HTR-8/SVneo (cell line): ENCODE results near the gene KIAA0930.
"Not testable (repeated sequence)": the region's sequence is repeated elsewhere in the genome, so short reads cannot be mapped to it uniquely, and the experiment has no call there.

Source experiments
- DNase-seq: peaks from one replicate; pipeline ENCODE4 v3.0.0; 2011; ENCODE audit warnings: low spot score, mixed read lengths; ENCODE audit not compliant: insufficient read length
- FAIRE-seq: peaks from 2 replicates; lab custom pipeline; 2011; peaks lifted over from hg19 to GRCh38; lab: Jason Lieb, UNC

The KIAA0930 gene

DNA sequence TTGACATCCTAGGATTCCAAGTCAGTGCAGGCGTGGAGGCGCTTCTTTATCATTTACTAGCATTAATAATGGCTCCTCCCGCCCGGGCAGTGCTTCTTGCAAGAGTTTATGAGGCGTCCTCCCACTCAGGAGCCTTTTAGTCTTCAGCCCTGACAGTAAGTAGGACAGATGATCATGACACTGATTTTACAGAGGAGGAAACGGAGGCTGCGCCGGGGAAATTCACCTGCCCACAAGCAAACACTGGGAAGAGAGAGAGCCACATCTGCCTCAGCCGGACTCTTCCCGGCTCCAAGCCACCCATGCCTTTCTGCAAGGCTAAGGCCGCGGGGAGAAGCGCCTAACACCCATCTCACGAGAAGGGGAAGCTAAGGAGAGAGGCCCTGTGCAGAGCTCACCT lies 35.9 kb downstream of the KIAA0930 start:
- DNase-seq, result no peak
- no peak for FAIRE-seq

DNA sequence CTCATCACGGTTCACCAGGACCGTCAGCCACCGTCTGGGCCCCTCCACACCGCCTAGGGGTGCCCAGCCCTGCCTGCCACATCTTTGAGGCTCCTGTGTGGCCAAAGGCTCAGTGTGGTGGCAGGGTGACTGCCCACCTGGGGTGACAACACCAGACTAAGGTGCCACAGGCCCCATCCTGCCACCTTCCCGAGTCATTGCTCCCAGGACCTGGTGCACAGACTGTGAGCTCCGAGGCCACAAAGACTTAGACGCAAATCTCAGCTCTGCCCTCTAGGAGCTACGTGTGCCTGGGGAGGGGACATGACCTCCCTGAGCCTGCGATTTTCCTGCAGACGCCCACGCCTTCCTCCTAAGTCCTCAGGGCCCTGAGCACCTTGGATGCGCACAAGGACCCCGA lies 36.5 kb downstream of the KIAA0930 start:
- DNase-seq, result no peak
- no peak for FAIRE-seq

DNA sequence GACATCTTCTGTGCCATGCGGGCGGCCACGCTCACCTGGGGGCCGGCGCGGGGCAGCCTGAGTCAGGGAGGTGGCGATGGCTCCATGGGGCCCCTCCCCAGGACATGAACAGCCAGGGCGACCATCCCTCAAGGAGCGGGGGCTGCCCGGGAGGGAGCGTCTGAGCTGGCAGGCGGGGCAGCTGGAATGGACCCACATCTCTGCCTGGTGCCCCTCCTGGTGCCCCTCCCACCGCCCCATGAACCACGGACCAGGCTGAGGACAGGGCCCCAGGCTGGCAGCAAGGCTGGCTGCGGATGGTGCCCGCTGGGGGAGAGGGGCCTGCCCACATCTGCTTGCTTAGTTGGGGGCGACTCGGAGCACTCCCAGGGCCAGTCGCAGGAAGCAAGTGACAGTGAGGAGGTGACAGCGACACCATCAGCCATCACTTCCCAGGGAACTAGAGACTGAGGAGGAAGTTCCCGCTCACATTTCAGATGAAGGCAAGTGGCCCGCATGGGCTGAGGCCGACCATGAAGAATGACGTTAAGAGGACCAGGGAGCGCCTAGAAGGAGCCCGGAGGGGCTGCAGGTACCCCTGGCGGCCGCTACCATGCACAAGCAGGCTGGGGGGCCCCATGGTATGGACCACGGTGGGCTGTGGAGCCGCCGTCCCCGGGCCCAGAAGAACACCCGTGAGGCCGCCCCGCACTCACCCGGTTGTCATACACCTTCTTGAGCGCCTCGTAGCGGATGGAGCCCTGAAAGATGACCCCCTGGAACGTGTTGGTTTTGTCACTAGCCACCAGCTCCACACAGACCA lies 37.3 kb downstream of the KIAA0930 start:
- DNase-seq (no peak), FAIRE-seq (no peak)

GRCh38 chr22:45202333-45203149 lies 38.2 kb downstream of the KIAA0930 start:
- FAIRE-seq (no peak), DNase-seq (no peak)

DNA sequence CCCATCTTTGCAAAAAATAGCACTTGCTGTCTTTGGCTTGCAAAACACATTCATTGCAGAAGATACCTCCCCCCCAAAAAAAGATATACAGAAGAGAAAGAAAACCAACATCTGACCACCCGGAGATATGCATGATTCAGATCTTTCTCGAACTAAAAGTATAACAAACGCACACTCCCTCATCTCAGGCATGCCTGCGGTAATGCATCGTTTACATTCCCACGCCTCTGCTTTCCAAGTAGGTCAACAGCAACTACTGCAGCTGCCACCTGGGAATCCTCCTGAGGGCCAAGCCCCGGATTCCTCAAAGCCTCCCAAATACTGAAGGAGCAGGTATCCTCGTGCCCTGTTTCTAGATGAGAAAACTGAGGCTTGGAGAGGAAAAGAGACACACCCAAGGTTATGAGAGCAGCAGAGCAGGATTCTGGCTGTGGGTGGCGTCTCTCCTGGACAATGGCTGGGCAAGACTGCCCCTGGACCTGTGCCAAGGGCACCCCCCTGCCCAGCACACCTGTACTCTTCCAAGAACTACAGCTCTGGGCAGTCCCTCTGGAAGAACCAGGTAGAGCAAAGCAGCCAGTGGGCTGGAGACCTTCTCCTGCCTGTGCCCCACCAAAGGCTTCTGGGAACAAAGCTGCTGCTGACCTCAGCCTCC lies 38.9 kb downstream of the KIAA0930 start:
- DNase-seq, result no peak
- no peak for FAIRE-seq

DNA sequence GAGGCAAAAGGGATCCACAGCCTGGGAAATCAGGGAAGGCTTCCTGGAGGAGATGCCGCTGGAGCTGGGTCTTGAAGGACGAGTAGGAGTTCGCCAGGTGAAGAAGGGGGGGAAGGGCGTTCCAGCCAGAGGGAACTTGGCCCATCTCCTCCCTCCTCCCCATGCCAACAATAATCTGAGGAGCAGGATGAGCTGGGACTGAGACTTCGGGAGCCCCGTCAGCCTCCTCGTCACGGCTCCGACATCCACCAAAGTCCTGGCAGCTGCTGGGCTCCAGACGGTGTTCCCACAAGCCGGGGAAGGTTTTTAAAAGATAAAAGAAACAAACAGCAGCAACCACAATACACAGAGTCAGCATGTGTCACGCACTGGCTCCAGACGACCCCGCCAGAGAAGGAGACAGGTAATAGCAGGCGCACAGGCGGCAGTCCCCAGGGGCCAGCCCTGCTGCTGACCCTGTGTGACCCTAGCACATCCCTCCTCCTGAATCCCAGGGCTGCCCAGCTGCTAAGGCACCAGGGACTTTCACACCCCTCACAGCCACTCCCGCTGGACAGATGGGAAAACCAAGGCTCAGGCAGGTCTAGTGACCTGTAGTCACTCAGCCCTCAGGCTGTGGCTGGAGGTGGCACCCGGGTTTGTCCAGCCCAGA lies 39.7 kb downstream of the KIAA0930 start:
- no peak for DNase-seq
- FAIRE-seq, result no peak

GRCh38 chr22:45200230-45200629 lies 40.5 kb downstream of the KIAA0930 start:
- DNase-seq (no peak), FAIRE-seq (no peak)

GRCh38 chr22:45199723-45200122 lies 41.0 kb downstream of the KIAA0930 start:
- DNase-seq, result no peak
- no peak for FAIRE-seq

DNA sequence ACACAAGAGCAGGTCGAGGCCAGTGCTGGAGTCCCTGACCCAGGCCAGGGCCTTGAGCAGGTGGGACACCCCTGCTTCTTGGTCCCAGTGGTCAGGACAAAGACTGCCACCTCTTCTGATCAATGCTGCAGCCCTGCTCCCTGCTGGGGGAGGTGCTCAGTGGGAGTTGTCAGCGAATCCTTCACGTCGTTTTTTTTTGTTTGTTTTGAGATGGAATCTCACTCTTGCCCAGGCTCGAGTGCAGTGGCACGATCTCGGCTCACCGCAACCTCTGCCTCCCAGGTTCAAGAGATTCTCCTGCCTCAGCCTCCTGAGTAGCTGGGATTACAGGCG lies 42.3 kb downstream of the KIAA0930 start:
- DNase-seq, result no peak
- no peak for FAIRE-seq

DNA sequence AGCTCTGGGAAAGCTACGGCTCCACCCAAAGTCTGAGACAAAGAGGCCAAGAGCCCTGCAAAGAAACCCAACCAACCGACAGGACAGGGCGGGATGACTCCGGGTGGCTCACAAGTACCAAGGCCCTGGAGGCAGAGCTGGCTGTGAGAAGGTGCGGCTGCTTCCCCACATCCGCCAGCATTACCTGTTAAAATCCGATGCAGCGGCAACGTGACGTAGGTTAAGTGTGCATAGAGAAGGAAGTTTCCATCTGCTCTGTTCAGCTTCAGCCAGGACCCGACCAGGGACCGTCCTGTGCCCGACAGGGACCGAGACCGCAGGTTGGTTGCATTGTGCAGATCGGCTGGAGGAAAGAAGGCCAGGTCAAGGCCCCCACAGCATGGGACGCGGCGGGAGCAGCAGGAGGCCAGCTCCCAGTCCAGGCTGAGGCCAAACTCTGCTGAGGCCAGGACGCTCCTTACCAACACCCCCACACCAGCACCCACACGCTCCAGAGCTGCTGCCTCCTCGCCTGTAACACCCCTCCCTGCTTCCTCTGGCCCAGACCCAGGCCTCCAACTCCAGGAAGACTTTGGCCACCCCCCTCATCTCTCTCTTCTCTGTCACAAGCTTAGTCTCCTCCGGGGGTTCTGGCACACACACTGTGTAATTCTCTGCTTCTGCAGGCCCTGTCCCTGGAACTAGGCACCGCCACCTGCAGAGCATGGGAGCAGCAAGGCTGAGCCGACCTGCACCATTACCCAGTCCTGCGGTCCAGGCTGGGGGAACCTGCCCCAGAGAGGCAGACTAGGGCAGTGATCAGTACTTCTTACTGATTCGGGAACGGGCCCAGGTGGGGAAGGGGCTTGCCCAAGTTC lies 42.9 kb downstream of the KIAA0930 start:
- no peak for FAIRE-seq
- no peak for DNase-seq

- no peak for DNase-seq
- FAIRE-seq, result no peak
Observed at GRCh38 chr22:45196926-45197605, 43.6 kb downstream of the KIAA0930 start.

DNA sequence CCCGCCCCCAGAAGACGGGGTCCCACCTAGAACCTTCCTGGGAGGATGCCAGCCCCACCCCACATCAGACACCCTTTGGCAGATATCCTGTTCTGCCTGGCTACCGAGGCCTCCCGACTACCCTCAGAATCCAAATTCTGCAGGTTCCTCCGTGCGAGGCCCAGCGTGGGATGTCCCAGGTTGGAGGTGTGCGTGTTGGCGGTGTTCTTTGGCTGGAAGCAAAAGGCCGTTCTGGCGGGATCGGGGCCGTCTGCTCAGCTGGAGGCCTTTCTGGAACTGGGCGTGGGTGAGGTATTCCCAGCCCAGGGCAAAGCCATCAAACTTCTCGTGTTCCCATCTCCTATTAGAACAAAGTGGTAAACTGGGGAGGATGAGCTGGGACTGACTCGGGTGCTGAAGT lies 44.4 kb downstream of the KIAA0930 start:
- FAIRE-seq (no peak), DNase-seq (no peak)

DNA sequence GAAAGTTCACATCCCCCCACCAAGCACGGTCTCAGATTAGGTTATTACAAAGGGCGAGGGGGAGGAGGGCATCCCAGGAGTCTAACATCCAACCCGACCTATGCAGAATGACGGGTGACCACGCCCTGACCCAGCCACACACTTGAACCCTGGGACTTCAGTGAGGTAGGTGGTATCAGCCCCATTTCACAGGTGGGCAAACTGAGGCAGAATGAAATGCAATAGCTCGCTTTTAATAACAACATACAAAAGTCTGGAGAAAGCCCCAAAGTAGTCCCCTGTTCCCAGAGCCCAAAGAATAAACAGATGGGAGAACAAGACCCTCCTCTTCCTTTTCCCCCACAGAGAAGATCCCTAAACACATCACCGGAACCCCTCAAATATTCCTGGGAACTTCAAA lies 45.1 kb downstream of the KIAA0930 start:
- FAIRE-seq (no peak), DNase-seq (no peak)

DNA sequence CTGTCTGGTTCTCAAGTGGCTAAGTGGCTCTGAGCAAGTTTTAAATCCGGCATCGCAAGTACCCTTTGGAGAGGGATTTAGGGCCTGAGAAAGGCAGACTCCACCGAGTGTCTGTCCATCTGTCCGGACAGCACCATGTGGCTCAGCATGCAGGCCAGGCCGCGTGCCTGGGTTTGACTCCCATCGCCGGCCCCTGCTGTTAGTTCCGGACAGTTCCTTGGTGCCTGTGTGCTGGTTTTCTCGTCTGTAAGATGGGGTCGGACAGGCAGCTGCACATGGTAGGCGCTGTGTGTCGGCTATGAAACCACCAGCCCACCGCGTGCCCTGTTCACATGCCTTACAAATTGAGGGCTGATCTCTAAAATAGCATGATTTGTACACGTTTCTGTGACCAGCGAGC lies 46.0 kb downstream of the KIAA0930 start:
- FAIRE-seq, result no peak
- no peak for DNase-seq

- FAIRE-seq (no peak), DNase-seq (no peak)
Observed at GRCh38 chr22:45192701-45193187, 48.0 kb downstream of the KIAA0930 start.

DNA sequence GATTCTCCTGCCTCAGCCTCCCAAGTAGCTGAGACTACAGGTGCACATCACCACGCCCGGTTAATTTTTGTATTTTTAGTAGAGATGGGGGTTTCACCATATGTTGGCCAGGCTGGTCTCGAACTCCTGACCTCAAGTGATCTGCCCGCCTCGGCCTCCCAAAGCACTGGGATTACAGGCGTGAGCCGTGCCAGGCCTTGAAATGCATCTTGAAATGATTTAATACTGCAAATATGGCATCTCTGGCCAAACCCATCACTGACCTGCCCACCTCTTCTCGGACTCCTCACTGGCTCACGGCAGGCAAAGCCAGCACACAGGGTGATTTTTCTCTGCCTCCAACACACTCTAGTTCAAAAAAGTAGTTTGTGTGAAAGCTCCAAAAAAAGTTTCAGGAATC lies 48.9 kb downstream of the KIAA0930 start:
- DNase-seq, FAIRE-seq: not testable (repeated sequence)

GRCh38 chr22:45190202-45190872 lies 50.4 kb downstream of the KIAA0930 start:
- no peak for FAIRE-seq
- DNase-seq, result no peak

GRCh38 chr22:45188779-45189178 lies 51.9 kb downstream of the KIAA0930 start:
- FAIRE-seq (no peak), DNase-seq (no peak)
